Measurements from ENCODE around the gene CAPN3. TPM values are rescaled to one million over a fixed set of nuclear protein-coding genes. Genes with fewer than 3 reads are reported as not detected.

CAPN3 gene
- total and polyA plus RNA-seq, 2 experiments from 2014 or later: 0.84 to 1.1 TPM

- peaks cover 24% of the 10 kb centered on the region for H3K4me1 ChIP-seq (ENCODE audit: insufficient read depth)
- H3K4me2 ChIP-seq: no peak overlapping the region
- H4K20me1 ChIP-seq (replicated peaks; ENCODE audit: insufficient read depth): no peaks in the 10 kb centered on the region
- H2AFZ ChIP-seq: no peak overlapping the region
- H3K4me3 Mint-ChIP-seq: no peak overlapping the region
- H3K79me2 ChIP-seq (replicated peaks; ENCODE audit: insufficient read depth): no peaks in the 10 kb centered on the region
- no peak for DNase-seq (ENCODE audit: low spot score)
- no peaks in the 10 kb centered on the region for H3K36me3 Mint-ChIP-seq (ENCODE audit: low read depth)
- no peaks in the 10 kb centered on the region for H3K27me3 ChIP-seq (ENCODE audit: insufficient read depth)
- H3K9me3 Mint-ChIP-seq: no peaks in the 10 kb centered on the region
- no peaks in the 10 kb centered on the region; the same call in 1 of the 2 replicates for H3K36me3 ChIP-seq (ENCODE audit: insufficient read depth)
- no peak overlapping the region for H3K27ac ChIP-seq (ENCODE audit: low read depth)
- H3K27ac Mint-ChIP-seq: no peak overlapping the region
- peaks cover 20% of the 10 kb centered on the region for H3K9me2 ChIP-seq (ENCODE audit: insufficient read depth)
- TF ChIP-seq EZH2 (IDR thresholded peaks at IDR 0.05; ENCODE audit: low read depth, unreplicated experiment) (no peak), ZNF114 (CRISPR knock-in tag; IDR thresholded peaks at IDR 0.05) (no peak), ZNF331 (CRISPR knock-in tag; IDR thresholded peaks at IDR 0.05; ENCODE audit: low read depth) (no peak), ETS1 (IDR thresholded peaks at IDR 0.05) (no peak), JUNB (IDR thresholded peaks at IDR 0.05; ENCODE audit: unreplicated experiment) (no peak), NANOG (IDR thresholded peaks at IDR 0.05; ENCODE audit: borderline replicate concordance) (no peak), EZH2phosphoT487 (IDR thresholded peaks at IDR 0.05; ENCODE audit: unreplicated experiment) (no peak), STAT1 (IDR thresholded peaks at IDR 0.05; ENCODE audit: unreplicated experiment) (no peak), POLR2AphosphoS5 (IDR thresholded peaks at IDR 0.05; ENCODE audit: low read depth) (no peak), CREB1 (CRISPR knock-in tag; IDR thresholded peaks at IDR 0.05; ENCODE audit: low read depth) (no peak)
- TF ChIP-seq, protein P1, sequence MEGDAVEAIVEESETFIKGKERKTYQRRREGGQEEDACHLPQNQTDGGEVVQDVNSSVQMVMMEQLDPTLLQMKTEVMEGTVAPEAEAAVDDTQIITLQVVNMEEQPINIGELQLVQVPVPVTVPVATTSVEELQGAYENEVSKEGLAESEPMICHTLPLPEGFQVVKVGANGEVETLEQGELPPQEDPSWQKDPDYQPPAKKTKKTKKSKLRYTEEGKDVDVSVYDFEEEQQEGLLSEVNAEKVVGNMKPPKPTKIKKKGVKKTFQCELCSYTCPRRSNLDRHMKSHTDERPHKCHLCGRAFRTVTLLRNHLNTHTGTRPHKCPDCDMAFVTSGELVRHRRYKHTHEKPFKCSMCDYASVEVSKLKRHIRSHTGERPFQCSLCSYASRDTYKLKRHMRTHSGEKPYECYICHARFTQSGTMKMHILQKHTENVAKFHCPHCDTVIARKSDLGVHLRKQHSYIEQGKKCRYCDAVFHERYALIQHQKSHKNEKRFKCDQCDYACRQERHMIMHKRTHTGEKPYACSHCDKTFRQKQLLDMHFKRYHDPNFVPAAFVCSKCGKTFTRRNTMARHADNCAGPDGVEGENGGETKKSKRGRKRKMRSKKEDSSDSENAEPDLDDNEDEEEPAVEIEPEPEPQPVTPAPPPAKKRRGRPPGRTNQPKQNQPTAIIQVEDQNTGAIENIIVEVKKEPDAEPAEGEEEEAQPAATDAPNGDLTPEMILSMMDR (conservative IDR thresholded peaks at IDR 0.05; ENCODE audit: low read depth in 2 of 2): no peak
- TF ChIP-seq, protein P2, sequence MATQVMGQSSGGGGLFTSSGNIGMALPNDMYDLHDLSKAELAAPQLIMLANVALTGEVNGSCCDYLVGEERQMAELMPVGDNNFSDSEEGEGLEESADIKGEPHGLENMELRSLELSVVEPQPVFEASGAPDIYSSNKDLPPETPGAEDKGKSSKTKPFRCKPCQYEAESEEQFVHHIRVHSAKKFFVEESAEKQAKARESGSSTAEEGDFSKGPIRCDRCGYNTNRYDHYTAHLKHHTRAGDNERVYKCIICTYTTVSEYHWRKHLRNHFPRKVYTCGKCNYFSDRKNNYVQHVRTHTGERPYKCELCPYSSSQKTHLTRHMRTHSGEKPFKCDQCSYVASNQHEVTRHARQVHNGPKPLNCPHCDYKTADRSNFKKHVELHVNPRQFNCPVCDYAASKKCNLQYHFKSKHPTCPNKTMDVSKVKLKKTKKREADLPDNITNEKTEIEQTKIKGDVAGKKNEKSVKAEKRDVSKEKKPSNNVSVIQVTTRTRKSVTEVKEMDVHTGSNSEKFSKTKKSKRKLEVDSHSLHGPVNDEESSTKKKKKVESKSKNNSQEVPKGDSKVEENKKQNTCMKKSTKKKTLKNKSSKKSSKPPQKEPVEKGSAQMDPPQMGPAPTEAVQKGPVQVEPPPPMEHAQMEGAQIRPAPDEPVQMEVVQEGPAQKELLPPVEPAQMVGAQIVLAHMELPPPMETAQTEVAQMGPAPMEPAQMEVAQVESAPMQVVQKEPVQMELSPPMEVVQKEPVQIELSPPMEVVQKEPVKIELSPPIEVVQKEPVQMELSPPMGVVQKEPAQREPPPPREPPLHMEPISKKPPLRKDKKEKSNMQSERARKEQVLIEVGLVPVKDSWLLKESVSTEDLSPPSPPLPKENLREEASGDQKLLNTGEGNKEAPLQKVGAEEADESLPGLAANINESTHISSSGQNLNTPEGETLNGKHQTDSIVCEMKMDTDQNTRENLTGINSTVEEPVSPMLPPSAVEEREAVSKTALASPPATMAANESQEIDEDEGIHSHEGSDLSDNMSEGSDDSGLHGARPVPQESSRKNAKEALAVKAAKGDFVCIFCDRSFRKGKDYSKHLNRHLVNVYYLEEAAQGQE (IDR thresholded peaks at IDR 0.05; ENCODE audit: unreplicated experiment): no peak
- TF ChIP-seq, protein P3, sequence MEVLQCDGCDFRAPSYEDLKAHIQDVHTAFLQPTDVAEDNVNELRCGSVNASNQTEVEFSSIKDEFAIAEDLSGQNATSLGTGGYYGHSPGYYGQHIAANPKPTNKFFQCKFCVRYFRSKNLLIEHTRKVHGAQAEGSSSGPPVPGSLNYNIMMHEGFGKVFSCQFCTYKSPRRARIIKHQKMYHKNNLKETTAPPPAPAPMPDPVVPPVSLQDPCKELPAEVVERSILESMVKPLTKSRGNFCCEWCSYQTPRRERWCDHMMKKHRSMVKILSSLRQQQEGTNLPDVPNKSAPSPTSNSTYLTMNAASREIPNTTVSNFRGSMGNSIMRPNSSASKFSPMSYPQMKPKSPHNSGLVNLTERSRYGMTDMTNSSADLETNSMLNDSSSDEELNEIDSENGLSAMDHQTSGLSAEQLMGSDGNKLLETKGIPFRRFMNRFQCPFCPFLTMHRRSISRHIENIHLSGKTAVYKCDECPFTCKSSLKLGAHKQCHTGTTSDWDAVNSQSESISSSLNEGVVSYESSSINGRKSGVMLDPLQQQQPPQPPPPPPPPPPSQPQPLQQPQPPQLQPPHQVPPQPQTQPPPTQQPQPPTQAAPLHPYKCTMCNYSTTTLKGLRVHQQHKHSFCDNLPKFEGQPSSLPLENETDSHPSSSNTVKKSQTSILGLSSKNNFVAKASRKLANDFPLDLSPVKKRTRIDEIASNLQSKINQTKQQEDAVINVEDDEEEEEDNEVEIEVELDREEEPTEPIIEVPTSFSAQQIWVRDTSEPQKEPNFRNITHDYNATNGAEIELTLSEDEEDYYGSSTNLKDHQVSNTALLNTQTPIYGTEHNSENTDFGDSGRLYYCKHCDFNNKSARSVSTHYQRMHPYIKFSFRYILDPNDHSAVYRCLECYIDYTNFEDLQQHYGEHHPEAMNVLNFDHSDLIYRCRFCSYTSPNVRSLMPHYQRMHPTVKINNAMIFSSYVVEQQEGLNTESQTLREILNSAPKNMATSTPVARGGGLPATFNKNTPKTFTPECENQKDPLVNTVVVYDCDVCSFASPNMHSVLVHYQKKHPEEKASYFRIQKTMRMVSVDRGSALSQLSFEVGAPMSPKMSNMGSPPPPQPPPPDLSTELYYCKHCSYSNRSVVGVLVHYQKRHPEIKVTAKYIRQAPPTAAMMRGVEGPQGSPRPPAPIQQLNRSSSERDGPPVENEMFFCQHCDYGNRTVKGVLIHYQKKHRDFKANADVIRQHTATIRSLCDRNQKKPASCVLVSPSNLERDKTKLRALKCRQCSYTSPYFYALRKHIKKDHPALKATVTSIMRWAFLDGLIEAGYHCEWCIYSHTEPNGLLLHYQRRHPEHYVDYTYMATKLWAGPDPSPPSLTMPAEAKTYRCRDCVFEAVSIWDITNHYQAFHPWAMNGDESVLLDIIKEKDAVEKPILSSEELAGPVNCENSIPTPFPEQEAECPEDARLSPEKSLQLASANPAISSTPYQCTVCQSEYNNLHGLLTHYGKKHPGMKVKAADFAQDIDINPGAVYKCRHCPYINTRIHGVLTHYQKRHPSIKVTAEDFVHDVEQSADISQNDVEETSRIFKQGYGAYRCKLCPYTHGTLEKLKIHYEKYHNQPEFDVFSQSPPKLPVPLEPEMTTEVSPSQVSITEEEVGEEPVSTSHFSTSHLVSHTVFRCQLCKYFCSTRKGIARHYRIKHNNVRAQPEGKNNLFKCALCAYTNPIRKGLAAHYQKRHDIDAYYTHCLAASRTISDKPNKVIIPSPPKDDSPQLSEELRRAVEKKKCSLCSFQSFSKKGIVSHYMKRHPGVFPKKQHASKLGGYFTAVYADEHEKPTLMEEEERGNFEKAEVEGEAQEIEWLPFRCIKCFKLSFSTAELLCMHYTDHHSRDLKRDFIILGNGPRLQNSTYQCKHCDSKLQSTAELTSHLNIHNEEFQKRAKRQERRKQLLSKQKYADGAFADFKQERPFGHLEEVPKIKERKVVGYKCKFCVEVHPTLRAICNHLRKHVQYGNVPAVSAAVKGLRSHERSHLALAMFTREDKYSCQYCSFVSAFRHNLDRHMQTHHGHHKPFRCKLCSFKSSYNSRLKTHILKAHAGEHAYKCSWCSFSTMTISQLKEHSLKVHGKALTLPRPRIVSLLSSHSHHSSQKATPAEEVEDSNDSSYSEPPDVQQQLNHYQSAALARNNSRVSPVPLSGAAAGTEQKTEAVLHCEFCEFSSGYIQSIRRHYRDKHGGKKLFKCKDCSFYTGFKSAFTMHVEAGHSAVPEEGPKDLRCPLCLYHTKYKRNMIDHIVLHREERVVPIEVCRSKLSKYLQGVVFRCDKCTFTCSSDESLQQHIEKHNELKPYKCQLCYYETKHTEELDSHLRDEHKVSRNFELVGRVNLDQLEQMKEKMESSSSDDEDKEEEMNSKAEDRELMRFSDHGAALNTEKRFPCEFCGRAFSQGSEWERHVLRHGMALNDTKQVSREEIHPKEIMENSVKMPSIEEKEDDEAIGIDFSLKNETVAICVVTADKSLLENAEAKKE (CRISPR knock-in tag; IDR thresholded peaks at IDR 0.05): no peak
- ATAC-seq: no peak
- H3F3A ChIP-seq (replicated peaks; ENCODE audit: low read depth): no peaks in the 10 kb centered on the region
- H3K4me3 ChIP-seq: no peak overlapping the region
- H3K27me3 Mint-ChIP-seq (ENCODE audit: insufficient read depth, low read depth, poor library complexity): peaks cover 10% of the 10 kb centered on the region
- H3K4me1 Mint-ChIP-seq: peaks cover 24% of the 10 kb centered on the region
Measured at GRCh38 chr15:42360535-42361112, 1.3 kb downstream of the CAPN3 start.

Measured in GM23338 (cell line).